GM12873 (cell line): Measurements from ENCODE around the gene ALX4.

Experiments used
- TF ChIP-seq, protein P1 (sequence below): IDR thresholded peaks from 2 replicates; pipeline ENCODE4 v1.5.1; 2012; ENCODE audit warnings: low read depth, mild to moderate bottlenecking, moderate library complexity, low read length, control low read depth; ENCODE audit not compliant: insufficient read depth; ENCODE audit errors: missing control alignments

ALX4 gene

GRCh38 chr11:44256673-44257291 lies 53.2 kb downstream of the ALX4 start:
- TF ChIP-seq, protein P1, sequence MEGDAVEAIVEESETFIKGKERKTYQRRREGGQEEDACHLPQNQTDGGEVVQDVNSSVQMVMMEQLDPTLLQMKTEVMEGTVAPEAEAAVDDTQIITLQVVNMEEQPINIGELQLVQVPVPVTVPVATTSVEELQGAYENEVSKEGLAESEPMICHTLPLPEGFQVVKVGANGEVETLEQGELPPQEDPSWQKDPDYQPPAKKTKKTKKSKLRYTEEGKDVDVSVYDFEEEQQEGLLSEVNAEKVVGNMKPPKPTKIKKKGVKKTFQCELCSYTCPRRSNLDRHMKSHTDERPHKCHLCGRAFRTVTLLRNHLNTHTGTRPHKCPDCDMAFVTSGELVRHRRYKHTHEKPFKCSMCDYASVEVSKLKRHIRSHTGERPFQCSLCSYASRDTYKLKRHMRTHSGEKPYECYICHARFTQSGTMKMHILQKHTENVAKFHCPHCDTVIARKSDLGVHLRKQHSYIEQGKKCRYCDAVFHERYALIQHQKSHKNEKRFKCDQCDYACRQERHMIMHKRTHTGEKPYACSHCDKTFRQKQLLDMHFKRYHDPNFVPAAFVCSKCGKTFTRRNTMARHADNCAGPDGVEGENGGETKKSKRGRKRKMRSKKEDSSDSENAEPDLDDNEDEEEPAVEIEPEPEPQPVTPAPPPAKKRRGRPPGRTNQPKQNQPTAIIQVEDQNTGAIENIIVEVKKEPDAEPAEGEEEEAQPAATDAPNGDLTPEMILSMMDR = no peak

- TF ChIP-seq, protein P1 = no peak
These were observed 54.4 kb downstream of the ALX4 start for GRCh38 chr11:44255406-44256071.

GRCh38 chr11:44252999-44253602 lies 56.8 kb downstream of the ALX4 start:
- TF ChIP-seq, protein P1 = no peak

DNA sequence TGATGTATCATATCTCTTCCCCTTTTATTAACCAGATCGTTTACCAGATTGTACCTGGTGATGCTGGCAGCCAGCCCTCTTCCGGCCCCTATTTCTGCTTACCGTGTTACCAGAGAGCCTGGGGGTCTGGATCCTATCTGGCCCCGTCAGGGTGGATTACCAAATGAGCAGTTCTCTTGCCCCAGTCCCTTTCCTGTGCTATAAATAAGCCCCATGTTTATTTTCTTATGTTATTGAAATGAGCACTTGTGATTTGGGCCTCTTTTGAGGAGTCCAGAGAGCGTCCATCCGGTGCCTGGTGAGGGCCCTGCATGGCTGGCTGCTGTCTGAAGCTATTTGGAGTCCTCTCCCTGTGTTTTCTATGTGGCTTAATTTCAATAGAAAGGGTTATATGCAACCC lies 59.5 kb downstream of the ALX4 start:
- TF ChIP-seq, protein P1 = no peak

DNA sequence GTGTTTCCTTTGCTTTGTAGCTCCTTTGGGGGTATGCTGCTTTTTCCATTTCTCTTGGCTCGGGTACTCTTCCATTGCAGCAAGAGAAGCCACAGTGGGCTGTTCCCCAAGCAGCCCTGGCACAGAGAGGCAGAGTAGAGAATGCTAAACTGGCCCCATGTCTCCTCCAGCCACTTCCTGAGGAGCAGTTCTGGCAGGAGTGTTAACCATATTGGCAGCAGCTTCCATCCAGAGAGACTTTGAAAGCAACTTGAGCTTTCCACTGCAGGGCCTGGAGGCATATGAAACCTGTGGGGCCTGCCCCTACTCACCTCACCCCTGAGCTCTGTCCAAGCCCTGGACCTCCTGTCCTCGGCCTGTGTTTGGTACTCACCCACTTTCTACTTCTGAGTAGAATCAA lies 61.8 kb downstream of the ALX4 start:
- TF ChIP-seq, protein P1 = no peak

GRCh38 chr11:44247508-44247907 lies 62.4 kb downstream of the ALX4 start:
- TF ChIP-seq, protein P1 = no peak

DNA sequence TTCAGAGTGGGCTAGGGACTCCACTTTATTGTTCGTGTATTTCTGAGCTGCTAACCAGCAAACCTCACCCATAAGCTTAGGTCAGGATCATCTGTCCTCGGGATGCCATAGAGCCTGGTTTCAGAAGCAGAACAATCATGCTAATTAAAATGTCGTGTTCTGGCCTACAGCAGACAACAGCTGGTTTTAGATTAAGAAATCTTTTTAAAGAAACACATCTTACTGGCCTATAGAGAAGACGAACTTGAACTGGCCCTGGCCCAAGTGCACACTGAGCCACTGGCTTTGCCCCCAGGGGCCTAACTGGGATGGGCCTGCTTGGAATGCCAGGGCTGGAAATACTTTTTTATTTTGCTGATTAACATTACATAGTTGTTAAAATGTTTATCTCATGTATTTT lies 63.2 kb downstream of the ALX4 start:
- TF ChIP-seq, protein P1 = no peak
